HEK293 (cell line): ENCODE data around the gene EFNB1.

Experiments used
- CTCF ChIA-PET: fragments of 350-600 bp; formaldehyde crosslinking; extraction: SDS; loops from one replicate; lab custom pipeline; 2021; ENCODE audit warnings: antibody characterized with exemption; lab: Yijun Ruan, JAX
- POLR2A ChIA-PET: fragments of 300-600 bp; formaldehyde crosslinking; extraction: SDS; loops from one replicate; lab custom pipeline; 2020; ENCODE audit warnings: antibody characterized with exemption, inconsistent platforms; lab: Yijun Ruan, JAX
- H3K27ac ChIP-seq: fragments of 200-500 bp; sonication (Bioruptor generic); 2 replicates; pipeline ENCODE4 v1.5.1; 2014; ENCODE audit warnings: low read depth, low read length, control low read depth, inconsistent platforms; ENCODE audit errors: extremely low read depth
- H3K36me3 ChIP-seq, 2 experiments: fragments of 200-500 bp in 1 of 2; sonication (Bioruptor generic) in 1 of 2; 1 replicate in 1 of 2; 2 replicates in 1 of 2; pipeline ENCODE4 v1.5.1; 2014 to 2017; ENCODE audit warnings: inconsistent platforms in 2 of 2, low read length in 2 of 2; ENCODE audit not compliant: control insufficient read depth in 2 of 2, insufficient read depth in 1 of 2
- H3K4me1 ChIP-seq: fragments of 200-500 bp; sonication (Bioruptor generic); 2 replicates; pipeline ENCODE4 v1.5.1; 2014; ENCODE audit warnings: mild to moderate bottlenecking, low read length, inconsistent platforms; ENCODE audit not compliant: control insufficient read depth, insufficient read depth
- H3K4me3 ChIP-seq: 2 replicates; pipeline ENCODE4 v1.5.1; 2011; ENCODE audit warnings: low read depth, mild to moderate bottlenecking, control low read depth, low read length, moderate library complexity
- H3K9me3 ChIP-seq: fragments of 200-500 bp; sonication (Bioruptor generic); 2 replicates; pipeline ENCODE4 v1.5.1; 2014; ENCODE audit warnings: low read depth, low read length, inconsistent platforms; ENCODE audit not compliant: control insufficient read depth, insufficient read depth
- PBX3 ChIP-seq: sonication (generic); formaldehyde crosslinking; IDR thresholded peaks from 2 replicates; pipeline ENCODE4 v1.8.1; 2022; ENCODE audit warnings: mild to moderate bottlenecking, moderate library complexity, missing genetic modification reagents
- SP3 ChIP-seq: fragments of 450-650 bp; formaldehyde crosslinking; IDR thresholded peaks from 2 replicates; pipeline ENCODE4 v1.5.1; 2016; ENCODE audit warnings: missing biosample characterization, missing genetic modification characterization
- ZBTB17 ChIP-seq: fragments of 450-650 bp; formaldehyde crosslinking; IDR thresholded peaks from 2 replicates; pipeline ENCODE4 v1.5.1; 2016; ENCODE audit warnings: missing biosample characterization, missing genetic modification characterization
- ZBTB48 ChIP-seq: fragments of 450-650 bp; formaldehyde crosslinking; IDR thresholded peaks from 2 replicates; pipeline ENCODE4 v1.5.1; 2016; ENCODE audit warnings: missing biosample characterization, missing genetic modification characterization
- ZBTB49 ChIP-seq: fragments of 450-650 bp; formaldehyde crosslinking; IDR thresholded peaks from 2 replicates; pipeline ENCODE4 v1.5.1; 2016; ENCODE audit warnings: missing biosample characterization, missing genetic modification characterization, low read depth
- ZNF175 ChIP-seq: fragments of 450-650 bp; formaldehyde crosslinking; IDR thresholded peaks from 2 replicates; pipeline ENCODE4 v1.5.1; 2016; ENCODE audit warnings: missing biosample characterization, missing genetic modification characterization
- ZNF214 ChIP-seq: fragments of 450-650 bp; formaldehyde crosslinking; IDR thresholded peaks from 2 replicates; pipeline ENCODE4 v1.5.1; 2017; ENCODE audit warnings: missing biosample characterization, mild to moderate bottlenecking, missing genetic modification characterization, borderline replicate concordance
- ZNF248 ChIP-seq: fragments of 450-650 bp; formaldehyde crosslinking; IDR thresholded peaks from 2 replicates; pipeline ENCODE4 v1.5.1; 2017; ENCODE audit warnings: missing biosample characterization, missing genetic modification characterization
- ZNF324 ChIP-seq: fragments of 450-650 bp; formaldehyde crosslinking; IDR thresholded peaks from 2 replicates; pipeline ENCODE4 v1.5.1; 2016; ENCODE audit warnings: missing biosample characterization, missing genetic modification characterization
- ZNF426 ChIP-seq: fragments of 450-650 bp; formaldehyde crosslinking; IDR thresholded peaks from 2 replicates; pipeline ENCODE4 v1.5.1; 2017; ENCODE audit warnings: missing biosample characterization, missing genetic modification characterization, mild to moderate bottlenecking, inconsistent platforms, moderate library complexity
- ZNF518A ChIP-seq: fragments of 450-650 bp; formaldehyde crosslinking; conservative IDR thresholded peaks from 2 replicates; pipeline ENCODE4 v1.5.1; 2016; ENCODE audit warnings: low read depth, missing biosample characterization, missing genetic modification characterization
- ZNF529 ChIP-seq: fragments of 450-650 bp; formaldehyde crosslinking; IDR thresholded peaks from 2 replicates; pipeline ENCODE4 v1.5.1; 2017; ENCODE audit warnings: missing genetic modification characterization, missing biosample characterization; ENCODE audit not compliant: insufficient replicate concordance
- ZNF747 ChIP-seq: fragments of 450-650 bp; formaldehyde crosslinking; IDR thresholded peaks from 2 replicates; pipeline ENCODE4 v1.5.1; 2016; ENCODE audit warnings: missing biosample characterization, missing genetic modification characterization
- ZNF791 ChIP-seq: fragments of 450-650 bp; formaldehyde crosslinking; IDR thresholded peaks from 2 replicates; pipeline ENCODE4 v1.5.1; 2016; ENCODE audit warnings: missing biosample characterization, missing genetic modification characterization
- ZSCAN16 ChIP-seq: fragments of 450-650 bp; formaldehyde crosslinking; IDR thresholded peaks from 2 replicates; pipeline ENCODE4 v1.5.1; 2016; ENCODE audit warnings: missing biosample characterization, missing genetic modification characterization
- ZSCAN30 ChIP-seq: fragments of 450-650 bp; IDR thresholded peaks from 2 replicates; pipeline ENCODE4 v1.5.1; 2018; ENCODE audit warnings: missing biosample characterization, mild to moderate bottlenecking, missing genetic modification characterization, moderate library complexity

The EFNB1 gene

GRCh38 chrX:68789966-68790365 lies 38.9 kb upstream of the EFNB1 start:
- Histone ChIP-seq H3K9me3 (no peaks in the 10 kb centered on the region; the same call in 1 of the 2 replicates), H3K27ac (no peak overlapping the region), H3K36me3 (no peaks in the 10 kb centered on the region), H3K4me1 (no peaks in the 10 kb centered on the region), H3K4me3 (no peak overlapping the region)
- POLR2A ChIA-PET, result no interaction called here
- CTCF ChIA-PET, result interaction anchor here (0.6 to 0.7 kb wide), 2 partner anchors 16 to 945 kb away, joined by 3 read pairs; no protein-coding TSS in a partner anchor
- TF ChIP-seq ZNF529 (no peak), ZNF175 (tag by site-specific recombination) (no peak)
- TF ChIP-seq, all 188 proteins: peak for 0

GRCh38 chrX:68792083-68792482 lies 36.7 kb upstream of the EFNB1 start:
- Histone ChIP-seq H3K4me1 (no peaks in the 10 kb centered on the region), H3K27ac (no peak overlapping the region), H3K9me3 (peaks cover 2% of the 10 kb centered on the region), H3K36me3 (no peaks in the 10 kb centered on the region), H3K4me3 (no peak overlapping the region)
- TF ChIP-seq ZNF324 (no peak), ZSCAN30 (no peak), ZNF426 (tag by site-specific recombination) (no peak), ZNF248 (no peak), ZBTB48 (no peak), ZBTB49 (tag by site-specific recombination) (no peak), ZNF518A (no peak), ZNF791 (no peak), ZNF747 (no peak), ZSCAN16 (tag by site-specific recombination) (no peak), PBX3 (no peak), ZBTB17 (tag by site-specific recombination) (no peak), SP3 (no peak)
- ChIA-PET CTCF (interaction anchor here (0.6 to 1.1 kb wide), 2 partner anchors 9 to 155 kb away, joined by 3 read pairs; no protein-coding TSS in a partner anchor), POLR2A (no interaction called here)

- Histone ChIP-seq H3K9me3 (peaks cover 4% of the 10 kb centered on the region), H3K36me3 (no peaks in the 10 kb centered on the region), H3K27ac (no peak overlapping the region), H3K4me1 (no peaks in the 10 kb centered on the region), H3K4me3 (no peak overlapping the region)
- ChIA-PET POLR2A (no interaction called here), CTCF (interaction anchor here (1.1 kb wide), 1 partner anchor 285 kb away, joined by 3 read pairs; no protein-coding TSS in a partner anchor)
- no peak for TF ChIP-seq ZNF214 (tag by site-specific recombination)
Measured at GRCh38 chrX:68794461-68794860, 34.4 kb upstream of the EFNB1 start.
